BE2C (cell line): ENCODE results near the gene LRFN3.

Experiments used
- DNase-seq: peaks from one replicate; pipeline ENCODE4 v3.0.0-alpha.2; 2020
- H3K27me3 ChIP-seq: fragments of 250-450 bp; sonication (Bioruptor Pico); 2 replicates; pipeline ENCODE4 v1.5.1; 2020; ENCODE audit warnings: mild to moderate bottlenecking
- H3K36me3 ChIP-seq: fragments of 250-450 bp; sonication (Bioruptor Pico); 2 replicates; pipeline ENCODE4 v1.5.1; 2020; ENCODE audit warnings: mild to moderate bottlenecking
- H3K4me1 ChIP-seq: fragments of 250-450 bp; sonication (Bioruptor Pico); 2 replicates; pipeline ENCODE4 v1.5.1; 2020
- H3K4me3 ChIP-seq: 2 replicates; pipeline ENCODE4 v1.5.1; 2011; ENCODE audit warnings: low read depth, low read length
- H3K9me3 ChIP-seq: fragments of 250-450 bp; sonication (Bioruptor Pico); 2 replicates; pipeline ENCODE4 v1.5.1; 2020
- CTCF ChIP-seq: IDR thresholded peaks from 2 replicates; pipeline ENCODE4 v1.5.1; 2012; ENCODE audit warnings: mild to moderate bottlenecking, low read depth, low read length

LRFN3 gene

GRCh38 chr19:35936738-35937268 is 629 bp downstream of the LRFN3 start:
- no peak for DNase-seq
- TF ChIP-seq CTCF, result no peak
- Histone ChIP-seq H3K4me1 (no peaks in the 10 kb centered on the region), H3K36me3 (no peaks in the 10 kb centered on the region; the same call in 1 of the 2 replicates), H3K4me3 (peak overlapping the region; percentile 56), H3K27me3 (no peaks in the 10 kb centered on the region), H3K9me3 (no peaks in the 10 kb centered on the region)

DNA sequence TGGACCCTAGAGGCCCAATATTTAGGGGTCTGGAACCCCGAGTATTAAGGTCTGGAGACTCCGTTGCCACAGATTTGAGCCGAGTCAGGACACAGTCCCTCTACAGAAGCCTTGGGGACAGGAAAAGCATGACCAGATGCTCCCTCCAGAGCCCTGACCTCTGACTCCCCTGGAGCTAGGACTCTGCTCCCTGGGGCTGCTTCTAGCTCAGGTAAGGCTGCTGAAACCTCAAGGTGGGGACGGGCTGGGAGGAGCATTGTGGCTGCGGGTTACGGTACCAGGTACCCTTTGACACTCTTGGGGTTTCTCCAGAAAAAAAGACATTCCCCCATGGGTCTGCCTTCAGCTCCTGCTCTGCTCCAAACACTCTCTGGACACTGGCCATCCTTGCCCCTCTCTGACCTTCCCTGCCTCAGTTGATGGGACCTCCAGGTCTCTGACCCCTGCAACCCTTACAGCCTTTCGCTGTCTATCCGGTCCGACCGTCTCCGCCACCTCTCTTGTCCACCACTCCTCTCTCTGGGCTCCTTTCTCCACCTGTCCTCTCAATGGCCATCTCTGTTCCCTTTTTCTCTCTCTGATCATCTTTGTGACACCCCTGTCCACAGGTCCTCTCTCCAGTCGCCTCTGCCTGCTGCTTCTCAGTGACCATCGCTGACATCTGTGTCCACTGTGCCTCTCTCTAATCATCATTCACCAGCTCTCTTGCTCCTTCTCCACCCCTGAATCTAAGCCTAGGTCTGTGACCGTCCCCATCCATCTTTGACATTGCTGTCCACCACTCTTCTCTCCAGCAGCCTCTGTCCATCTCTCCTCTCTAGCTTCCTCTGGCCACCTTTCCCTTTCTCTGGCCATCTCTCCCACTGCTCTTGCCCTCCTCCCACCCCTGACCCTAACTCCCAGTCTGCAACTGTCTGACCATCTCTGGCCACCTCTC is 1.4 kb downstream of the LRFN3 start:
- Histone ChIP-seq H3K9me3 (no peaks in the 10 kb centered on the region), H3K36me3 (no peaks in the 10 kb centered on the region; the same call in 1 of the 2 replicates)
- no peak for DNase-seq

GRCh38 chr19:35938282-35939224 is 2.4 kb downstream of the LRFN3 start:
- Histone ChIP-seq H3K27me3 (no peaks in the 10 kb centered on the region), H3K4me1 (no peaks in the 10 kb centered on the region), H3K4me3 (peak overlapping the region; percentile 56), H3K9me3 (no peaks in the 10 kb centered on the region), H3K36me3 (no peaks in the 10 kb centered on the region; the same call in 1 of the 2 replicates)
- no peak for TF ChIP-seq CTCF
- DNase-seq, result no peak

More for the DNA sequence above, 1.4 kb downstream of the LRFN3 start:
- no peak for TF ChIP-seq CTCF
- H3K27me3 ChIP-seq, result no peaks in the 10 kb centered on the region
- no peaks in the 10 kb centered on the region for H3K4me1 ChIP-seq
- peak overlapping the region; percentile 56 for H3K4me3 ChIP-seq

DNA sequence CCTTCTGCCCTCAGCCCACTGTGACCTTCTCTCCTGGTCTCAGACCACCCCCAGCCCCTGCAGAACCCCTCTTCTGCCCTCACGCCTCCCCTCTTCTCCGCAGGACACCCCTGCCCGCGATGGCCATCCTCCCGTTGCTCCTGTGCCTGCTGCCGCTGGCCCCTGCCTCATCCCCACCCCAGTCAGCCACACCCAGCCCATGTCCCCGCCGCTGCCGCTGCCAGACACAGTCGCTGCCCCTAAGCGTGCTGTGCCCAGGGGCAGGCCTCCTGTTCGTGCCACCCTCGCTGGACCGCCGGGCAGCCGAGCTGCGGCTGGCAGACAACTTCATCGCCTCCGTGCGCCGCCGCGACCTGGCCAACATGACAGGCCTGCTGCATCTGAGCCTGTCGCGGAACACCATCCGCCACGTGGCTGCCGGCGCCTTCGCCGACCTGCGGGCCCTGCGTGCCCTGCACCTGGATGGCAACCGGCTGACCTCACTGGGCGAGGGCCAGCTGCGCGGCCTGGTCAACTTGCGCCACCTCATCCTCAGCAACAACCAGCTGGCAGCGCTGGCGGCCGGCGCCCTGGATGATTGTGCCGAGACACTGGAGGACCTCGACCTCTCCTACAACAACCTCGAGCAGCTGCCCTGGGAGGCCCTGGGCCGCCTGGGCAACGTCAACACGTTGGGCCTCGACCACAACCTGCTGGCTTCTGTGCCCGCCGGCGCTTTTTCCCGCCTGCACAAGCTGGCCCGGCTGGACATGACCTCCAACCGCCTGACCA is 3.3 kb downstream of the LRFN3 start:
- H3K27me3 ChIP-seq, result no peaks in the 10 kb centered on the region
- H3K4me1 ChIP-seq, result no peaks in the 10 kb centered on the region
- DNase-seq, result no peak
- H3K4me3 ChIP-seq, result no peak overlapping the region
- H3K36me3 ChIP-seq, result no peaks in the 10 kb centered on the region; the same call in 1 of the 2 replicates
- H3K9me3 ChIP-seq, result no peaks in the 10 kb centered on the region
- no peak for TF ChIP-seq CTCF

DNA sequence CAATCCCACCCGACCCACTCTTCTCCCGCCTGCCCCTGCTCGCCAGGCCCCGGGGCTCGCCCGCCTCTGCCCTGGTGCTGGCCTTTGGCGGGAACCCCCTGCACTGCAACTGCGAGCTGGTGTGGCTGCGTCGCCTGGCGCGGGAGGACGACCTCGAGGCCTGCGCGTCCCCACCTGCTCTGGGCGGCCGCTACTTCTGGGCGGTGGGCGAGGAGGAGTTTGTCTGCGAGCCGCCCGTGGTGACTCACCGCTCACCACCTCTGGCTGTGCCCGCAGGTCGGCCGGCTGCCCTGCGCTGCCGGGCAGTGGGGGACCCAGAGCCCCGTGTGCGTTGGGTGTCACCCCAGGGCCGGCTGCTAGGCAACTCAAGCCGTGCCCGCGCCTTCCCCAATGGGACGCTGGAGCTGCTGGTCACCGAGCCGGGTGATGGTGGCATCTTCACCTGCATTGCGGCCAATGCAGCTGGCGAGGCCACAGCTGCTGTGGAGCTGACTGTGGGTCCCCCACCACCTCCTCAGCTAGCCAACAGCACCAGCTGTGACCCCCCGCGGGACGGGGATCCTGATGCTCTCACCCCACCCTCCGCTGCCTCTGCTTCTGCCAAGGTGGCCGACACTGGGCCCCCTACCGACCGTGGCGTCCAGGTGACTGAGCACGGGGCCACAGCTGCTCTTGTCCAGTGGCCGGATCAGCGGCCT is 4.1 kb downstream of the LRFN3 start:
- DNase-seq, result no peak
- Histone ChIP-seq H3K27me3 (no peaks in the 10 kb centered on the region), H3K36me3 (no peaks in the 10 kb centered on the region; the same call in 1 of the 2 replicates), H3K4me1 (no peaks in the 10 kb centered on the region), H3K4me3 (no peak overlapping the region), H3K9me3 (no peaks in the 10 kb centered on the region)
- TF ChIP-seq CTCF, result no peak
